AG10803 (cell line): ENCODE data around the gene ZBTB20.

ENCODE experiments used
- DNase-seq: peaks from one replicate; pipeline ENCODE4 v3.0.0; 2010; ENCODE audit warnings: low read depth
- H3K4me3 ChIP-seq: 2 replicates; pipeline ENCODE4 v1.5.1; 2011; ENCODE audit warnings: mild to moderate bottlenecking, low read length, control low read depth
- TF ChIP-seq, protein P1 (sequence below): conservative IDR thresholded peaks from 2 replicates; pipeline ENCODE4 v1.5.1; 2011; ENCODE audit warnings: mild to moderate bottlenecking, low read length, control low read depth, inconsistent platforms

The ZBTB20 gene

GRCh38 chr3:114803042-114803695 is 343.9 kb downstream of the ZBTB20 start:
- DNase-seq = no peak
- H3K4me3 ChIP-seq = no peak overlapping the region
- TF ChIP-seq, protein P1, sequence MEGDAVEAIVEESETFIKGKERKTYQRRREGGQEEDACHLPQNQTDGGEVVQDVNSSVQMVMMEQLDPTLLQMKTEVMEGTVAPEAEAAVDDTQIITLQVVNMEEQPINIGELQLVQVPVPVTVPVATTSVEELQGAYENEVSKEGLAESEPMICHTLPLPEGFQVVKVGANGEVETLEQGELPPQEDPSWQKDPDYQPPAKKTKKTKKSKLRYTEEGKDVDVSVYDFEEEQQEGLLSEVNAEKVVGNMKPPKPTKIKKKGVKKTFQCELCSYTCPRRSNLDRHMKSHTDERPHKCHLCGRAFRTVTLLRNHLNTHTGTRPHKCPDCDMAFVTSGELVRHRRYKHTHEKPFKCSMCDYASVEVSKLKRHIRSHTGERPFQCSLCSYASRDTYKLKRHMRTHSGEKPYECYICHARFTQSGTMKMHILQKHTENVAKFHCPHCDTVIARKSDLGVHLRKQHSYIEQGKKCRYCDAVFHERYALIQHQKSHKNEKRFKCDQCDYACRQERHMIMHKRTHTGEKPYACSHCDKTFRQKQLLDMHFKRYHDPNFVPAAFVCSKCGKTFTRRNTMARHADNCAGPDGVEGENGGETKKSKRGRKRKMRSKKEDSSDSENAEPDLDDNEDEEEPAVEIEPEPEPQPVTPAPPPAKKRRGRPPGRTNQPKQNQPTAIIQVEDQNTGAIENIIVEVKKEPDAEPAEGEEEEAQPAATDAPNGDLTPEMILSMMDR = no peak

GRCh38 chr3:114800272-114801031 is 346.6 kb downstream of the ZBTB20 start:
- DNase-seq = no peak
- TF ChIP-seq, protein P1 = no peak
- no peak overlapping the region for H3K4me3 ChIP-seq

DNA sequence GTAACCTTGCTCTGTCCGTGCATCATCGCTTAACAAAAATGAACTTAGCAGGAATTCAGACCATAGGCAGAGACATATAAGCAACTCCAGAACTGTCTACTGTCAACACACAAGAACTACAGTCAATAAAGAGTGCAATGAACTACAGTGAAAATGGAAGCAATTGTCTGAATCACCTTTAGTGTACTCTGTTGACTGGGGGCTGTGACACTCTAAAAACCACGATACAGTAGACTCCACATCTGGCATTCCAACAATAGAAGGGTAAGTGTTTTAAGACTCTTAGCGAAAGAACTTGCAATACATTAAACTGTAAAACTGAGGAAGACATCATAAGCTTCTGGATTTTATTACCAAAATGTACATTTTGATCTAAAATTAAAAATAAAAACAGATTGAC is 347.3 kb downstream of the ZBTB20 start:
- TF ChIP-seq, protein P1 = no peak
- H3K4me3 ChIP-seq = no peak overlapping the region
- DNase-seq = no peak

DNA sequence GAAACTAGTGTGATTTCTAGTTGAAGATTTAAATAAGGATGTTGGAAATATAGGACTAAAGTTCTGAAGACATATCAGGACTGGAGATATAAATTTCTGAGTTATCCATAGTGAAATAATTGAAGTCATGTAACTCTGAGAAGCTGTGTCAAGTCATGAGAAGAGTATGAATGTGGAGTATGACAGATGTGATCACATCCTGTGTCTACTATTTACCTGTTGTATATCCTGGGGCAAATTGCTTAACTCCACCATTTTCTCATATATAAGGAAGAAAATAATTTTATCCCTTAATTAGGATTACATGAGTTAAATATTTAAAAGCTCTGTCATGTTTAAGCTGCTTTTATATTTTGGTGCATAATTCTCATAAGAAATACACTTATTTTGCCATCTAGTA is 350.3 kb downstream of the ZBTB20 start:
- TF ChIP-seq, protein P1 = no peak
- no peak for DNase-seq
- H3K4me3 ChIP-seq = no peak overlapping the region

GRCh38 chr3:114794894-114795630 is 352.0 kb downstream of the ZBTB20 start:
- DNase-seq = no peak
- H3K4me3 ChIP-seq = no peak overlapping the region
- TF ChIP-seq, protein P1 = no peak

DNA sequence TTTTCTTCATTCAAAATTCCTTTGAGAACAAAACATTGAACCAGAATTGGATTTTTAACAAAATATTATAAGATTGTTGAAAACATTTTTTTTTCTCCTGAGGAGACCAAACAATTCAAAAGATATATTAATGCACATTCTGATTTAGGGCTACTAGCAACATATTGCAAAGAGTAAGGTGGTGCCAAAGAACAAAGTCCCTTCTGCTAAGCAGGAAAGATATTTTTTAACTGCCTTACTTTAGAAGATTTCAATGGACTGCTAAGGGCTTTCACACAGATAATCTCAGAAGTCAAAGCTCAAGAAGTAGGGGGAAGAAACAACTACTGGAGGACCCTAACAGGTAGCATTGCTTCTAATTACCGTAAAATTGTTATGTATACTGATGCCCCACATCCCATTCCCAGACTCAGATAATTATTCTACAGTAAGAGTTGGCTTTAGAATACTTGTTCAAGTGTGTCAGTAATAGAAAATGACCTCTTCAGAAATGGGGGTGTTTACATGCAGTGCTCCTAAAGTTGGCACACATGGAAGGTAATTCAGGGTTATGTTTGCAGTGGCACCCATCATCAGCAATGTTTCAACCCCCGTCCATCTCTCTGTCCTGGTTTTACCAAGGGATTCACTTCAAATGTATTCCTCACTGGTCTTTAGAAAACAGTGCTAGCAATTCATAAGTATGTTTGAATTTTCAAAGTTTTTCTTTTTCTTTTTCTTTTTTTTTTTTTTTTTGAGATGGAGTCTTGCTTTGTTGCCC is 354.7 kb downstream of the ZBTB20 start:
- H3K4me3 ChIP-seq = no peak overlapping the region
- no peak for DNase-seq
- TF ChIP-seq, protein P1 = no peak
